Cardiac muscle cell (in vitro differentiated cells and primary cell): ENCODE data around the gene SMIM22. TPM values are rescaled to one million over a fixed set of nuclear protein-coding genes. Genes with fewer than 3 reads are reported as not detected.

Experiments used
- DNase-seq, 2 donors: peaks; one replicate each; pipeline versions ENCODE4 v3.0.0 to v3.0.0-alpha.2; 2010 to 2017; ENCODE audit warnings: low read depth in 1 of 2, low spot score in 1 of 2
- H3K27ac ChIP-seq: fragments of 200-600 bp; sonication (generic); 2 replicates; pipeline ENCODE4 v1.5.1; 2016
- H3K27me3 ChIP-seq: fragments of 200-600 bp; sonication (generic); 2 replicates; pipeline ENCODE4 v1.6.0; 2016; ENCODE audit warnings: control low read depth
- H3K36me3 ChIP-seq: fragments of 200-600 bp; sonication (generic); 2 replicates; pipeline ENCODE4 v1.5.1; 2016; ENCODE audit warnings: control low read depth
- H3K4me1 ChIP-seq: fragments of 200-600 bp; sonication (generic); 2 replicates; pipeline ENCODE4 v1.8.1; 2017; ENCODE audit warnings: low read depth, mild to moderate bottlenecking, mixed run types
- H3K4me3 ChIP-seq: fragments of 200-600 bp; sonication (generic); 2 replicates; pipeline ENCODE4 v1.5.1; 2016; ENCODE audit warnings: mild to moderate bottlenecking
- H3K9me3 ChIP-seq: fragments of 200-600 bp; sonication (generic); 2 replicates; pipeline ENCODE4 v1.5.1; 2017; ENCODE audit warnings: low read depth, mild to moderate bottlenecking, control low read depth
- polyA plus RNA-seq: library from polyadenylated mRNA; unstranded; fragments of >200 nt; fragmentation: Nextera tagmentation; extraction: Ambion mirVana; gene quantifications from 2 replicates; pipeline ENCODE4 v1.2.1, GENCODE V29; 2016
- total RNA-seq: library from RNA; depleted of rRNA; stranded (reverse); fragments of >200 nt; gene quantifications from 2 replicates; pipeline ENCODE4 v1.2.3, GENCODE V29; 2016
- TF ChIP-seq, protein P1 (sequence below): IDR thresholded peaks from 2 replicates; pipeline ENCODE4 v1.5.1; 2012; ENCODE audit warnings: low read depth, mild to moderate bottlenecking, low read length

SMIM22 gene
- total and polyA plus RNA-seq, 2 experiments from 2014 or later, result 5.3 TPM; not detected in 1

DNA sequence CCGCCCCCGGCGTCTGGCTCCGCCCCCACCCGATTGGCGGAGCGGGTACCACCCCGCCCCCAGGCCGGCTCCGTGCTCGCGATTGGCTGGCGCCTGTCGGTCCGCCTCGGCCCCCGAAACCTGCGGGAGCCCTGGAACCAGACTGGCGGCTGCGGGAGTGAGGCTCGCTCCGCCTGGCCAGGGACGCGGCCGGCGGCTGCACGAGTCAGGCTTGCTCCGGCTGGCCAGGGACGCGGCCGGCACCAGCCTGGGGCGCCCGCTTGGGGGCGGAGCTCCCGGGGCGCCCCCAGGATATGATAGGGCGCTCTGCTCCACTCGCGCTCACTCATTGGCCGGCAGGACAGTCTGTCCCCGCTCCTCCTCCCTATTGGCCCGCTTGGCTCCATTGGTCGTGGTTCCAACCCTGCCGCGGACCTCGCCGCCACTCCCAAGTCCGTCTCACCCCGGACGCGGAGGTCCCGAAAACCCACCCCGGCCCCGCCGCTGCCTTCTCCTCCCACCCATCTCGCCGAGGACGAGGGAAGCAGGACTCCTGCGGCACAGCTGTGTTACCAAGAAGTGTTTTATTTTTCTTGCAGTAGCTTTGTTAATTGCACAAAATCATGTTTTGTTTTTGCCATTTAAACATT, 7.6 kb downstream of the SMIM22 start:
- Histone ChIP-seq H3K4me3 (peak overlapping the region; percentile 63), H3K27ac (peak overlapping the region; percentile 90), H3K4me1 (peaks cover 38% of the 10 kb centered on the region), H3K36me3 (peaks cover 19% of the 10 kb centered on the region), H3K27me3 (no peaks in the 10 kb centered on the region), H3K9me3 (no peaks in the 10 kb centered on the region)
- TF ChIP-seq, protein P1, sequence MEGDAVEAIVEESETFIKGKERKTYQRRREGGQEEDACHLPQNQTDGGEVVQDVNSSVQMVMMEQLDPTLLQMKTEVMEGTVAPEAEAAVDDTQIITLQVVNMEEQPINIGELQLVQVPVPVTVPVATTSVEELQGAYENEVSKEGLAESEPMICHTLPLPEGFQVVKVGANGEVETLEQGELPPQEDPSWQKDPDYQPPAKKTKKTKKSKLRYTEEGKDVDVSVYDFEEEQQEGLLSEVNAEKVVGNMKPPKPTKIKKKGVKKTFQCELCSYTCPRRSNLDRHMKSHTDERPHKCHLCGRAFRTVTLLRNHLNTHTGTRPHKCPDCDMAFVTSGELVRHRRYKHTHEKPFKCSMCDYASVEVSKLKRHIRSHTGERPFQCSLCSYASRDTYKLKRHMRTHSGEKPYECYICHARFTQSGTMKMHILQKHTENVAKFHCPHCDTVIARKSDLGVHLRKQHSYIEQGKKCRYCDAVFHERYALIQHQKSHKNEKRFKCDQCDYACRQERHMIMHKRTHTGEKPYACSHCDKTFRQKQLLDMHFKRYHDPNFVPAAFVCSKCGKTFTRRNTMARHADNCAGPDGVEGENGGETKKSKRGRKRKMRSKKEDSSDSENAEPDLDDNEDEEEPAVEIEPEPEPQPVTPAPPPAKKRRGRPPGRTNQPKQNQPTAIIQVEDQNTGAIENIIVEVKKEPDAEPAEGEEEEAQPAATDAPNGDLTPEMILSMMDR, result peak; percentile 3
- peak; percentile 94 to 95 for DNase-seq

DNA sequence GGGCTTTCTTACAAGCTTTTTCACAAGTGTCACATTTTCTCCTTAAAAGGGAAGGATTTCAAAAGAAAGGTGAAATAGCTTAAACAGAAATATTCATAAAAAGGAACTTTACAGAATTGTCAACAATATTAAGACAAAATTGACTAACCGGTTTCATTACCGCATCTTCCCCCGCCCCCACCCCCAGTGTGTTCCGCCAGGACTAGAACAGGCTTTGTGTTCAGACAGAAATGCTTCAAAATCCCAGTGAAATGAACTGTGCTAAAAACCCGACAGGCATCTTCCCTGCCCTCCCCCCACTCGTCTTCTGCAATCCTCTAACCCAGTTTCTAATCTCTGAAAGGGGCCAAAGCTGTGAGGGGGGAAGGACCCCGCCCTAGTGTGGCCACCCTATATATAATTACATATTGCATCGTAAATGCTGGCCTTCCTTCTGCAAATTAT, 8.3 kb downstream of the SMIM22 start:
- peak overlapping the region; percentile 90 for H3K27ac ChIP-seq
- H3K4me3 ChIP-seq, result peak overlapping the region; percentile 63
- no peak for DNase-seq
- TF ChIP-seq, protein P1, result no peak
- no peaks in the 10 kb centered on the region for H3K27me3 ChIP-seq
- no peaks in the 10 kb centered on the region for H3K9me3 ChIP-seq
- H3K4me1 ChIP-seq, result peaks cover 38% of the 10 kb centered on the region
- H3K36me3 ChIP-seq, result peaks cover 21% of the 10 kb centered on the region

DNA sequence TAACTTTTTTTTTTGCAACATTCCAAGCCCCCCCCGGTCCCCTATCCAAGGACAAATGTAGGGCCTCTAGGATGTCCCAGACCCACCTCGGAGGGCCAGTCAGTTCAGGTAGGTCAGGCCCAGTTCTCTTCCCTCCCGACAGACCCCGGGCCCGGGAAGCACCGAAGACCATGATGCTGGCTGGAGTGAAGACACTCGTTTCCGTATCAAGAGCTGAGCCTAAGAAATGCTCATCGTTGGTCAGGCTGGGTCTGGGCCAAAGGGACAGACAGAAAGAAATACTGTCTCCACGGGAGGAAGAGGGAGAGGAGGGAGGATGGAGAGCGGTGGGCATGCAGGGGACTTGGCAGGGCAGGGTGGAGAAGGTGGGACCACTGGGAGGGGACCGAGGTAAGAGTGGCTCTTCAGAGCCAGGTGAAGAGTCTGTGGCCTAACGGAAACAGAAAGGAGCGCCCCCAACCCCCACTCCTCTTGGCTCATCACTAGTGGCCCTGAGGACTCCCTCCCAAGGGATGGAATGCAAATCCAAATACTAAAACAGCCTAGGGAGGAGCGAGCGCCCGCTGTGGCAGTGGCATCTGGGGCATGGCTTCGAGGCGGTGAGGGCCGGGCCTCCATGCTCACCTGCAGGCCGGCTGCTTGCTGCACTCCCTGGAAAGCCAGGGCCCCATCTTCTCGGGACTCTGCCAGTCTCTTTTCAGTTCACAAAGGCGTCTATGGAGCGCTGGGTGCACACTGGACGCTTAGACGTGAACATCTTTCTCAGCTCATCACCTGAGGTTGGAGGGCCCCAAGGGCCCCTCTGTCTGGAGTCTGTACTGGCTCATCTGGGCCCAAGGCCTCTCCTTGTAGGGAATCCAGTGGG, 9.0 kb downstream of the SMIM22 start:
- Histone ChIP-seq H3K27me3 (no peaks in the 10 kb centered on the region), H3K4me1 (peaks cover 38% of the 10 kb centered on the region), H3K9me3 (no peaks in the 10 kb centered on the region), H3K36me3 (peaks cover 19% of the 10 kb centered on the region), H3K27ac (peak overlapping the region; percentile 90), H3K4me3 (no peak overlapping the region)
- TF ChIP-seq, protein P1, result no peak
- DNase-seq, result peak in 1 of 2 donors; percentile 13

DNA sequence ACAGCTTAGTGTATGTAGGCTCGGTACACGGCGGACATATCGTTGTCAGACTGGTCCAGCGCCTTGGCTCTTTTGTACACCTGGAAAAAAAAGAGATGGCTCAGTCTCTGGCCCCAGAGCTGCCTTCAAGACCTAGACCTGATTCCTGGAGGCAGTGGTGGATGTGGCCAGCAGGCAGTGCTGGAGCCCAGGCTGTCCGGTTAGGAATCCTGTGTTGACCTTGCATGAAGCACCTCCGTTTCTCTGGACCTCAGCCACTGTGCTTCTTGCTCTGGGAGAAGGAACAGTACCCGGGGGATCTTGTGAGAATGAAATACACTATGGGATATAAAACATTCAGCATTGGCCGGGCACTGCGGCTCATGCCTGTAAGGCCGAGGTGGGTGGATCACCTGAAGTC, 10.1 kb downstream of the SMIM22 start:
- H3K36me3 ChIP-seq, result peaks cover 18% of the 10 kb centered on the region
- H3K27ac ChIP-seq, result peak overlapping the region; percentile 90
- H3K4me3 ChIP-seq, result no peak overlapping the region
- DNase-seq, result peak; percentile 27 to 60
- H3K27me3 ChIP-seq, result no peaks in the 10 kb centered on the region
- H3K9me3 ChIP-seq, result no peaks in the 10 kb centered on the region
- TF ChIP-seq, protein P1, result no peak
- H3K4me1 ChIP-seq, result peaks cover 38% of the 10 kb centered on the region

GRCh38 chr16:4806280-4806679, 11.1 kb downstream of the SMIM22 start:
- H3K36me3 ChIP-seq, result peaks cover 20% of the 10 kb centered on the region
- H3K27ac ChIP-seq, result peak overlapping the region; percentile 90
- DNase-seq, result no peak
- TF ChIP-seq, protein P1, result no peak
- no peaks in the 10 kb centered on the region for H3K9me3 ChIP-seq
- H3K4me3 ChIP-seq, result no peak overlapping the region
- no peaks in the 10 kb centered on the region for H3K27me3 ChIP-seq
- peaks cover 35% of the 10 kb centered on the region for H3K4me1 ChIP-seq
